H1 (cell line): ENCODE measurements around the gene TXNDC8. TPM values are rescaled to one million over a fixed set of nuclear protein-coding genes. Genes with fewer than 3 reads are reported as not detected.

ENCODE experiments used
- BCL11A ChIP-seq, 2 experiments: IDR thresholded peaks; one replicate each; pipeline ENCODE4 v1.6.1; 2011; ENCODE audit warnings: low read depth in 2 of 2, low read length in 2 of 2, mild to moderate bottlenecking in 2 of 2
- HDAC6 ChIP-seq: IDR thresholded peaks from one replicate; pipeline ENCODE4 v1.7.1; 2012; ENCODE audit warnings: low read depth, mild to moderate bottlenecking, inconsistent platforms, low read length, moderate library complexity
- KDM4A ChIP-seq: IDR thresholded peaks from one replicate; pipeline ENCODE4 v1.7.1; 2012; ENCODE audit warnings: low read depth, mild to moderate bottlenecking, moderate library complexity, low read length, inconsistent platforms; ENCODE audit not compliant: severe bottlenecking
- NANOG ChIP-seq: IDR thresholded peaks from 2 replicates; pipeline ENCODE4 v1.6.1; 2011; ENCODE audit warnings: low read length, low read depth, mild to moderate bottlenecking, inconsistent platforms; ENCODE audit not compliant: insufficient read depth, poor library complexity, severe bottlenecking
- SAP30 ChIP-seq: fragments of 300-600 bp; sonication (generic); IDR thresholded peaks from 2 replicates; pipeline ENCODE4 v1.7.1; 2012; ENCODE audit warnings: low read length, moderate library complexity, mild to moderate bottlenecking, inconsistent platforms; ENCODE audit not compliant: insufficient read depth, insufficient replicate concordance
- polyA plus RNA-seq, 7 experiments: library from polyadenylated mRNA; depleted of rRNA in 3 of 7; stranded (reverse) in 5 of 7; unstranded in 2 of 7; fragments of >200 nt in 5 of 7; fragments of 200-250 nt in 2 of 7; gene quantifications; 1 replicate in 5 of 7; 2 replicates in 1 of 7; 4 replicates in 1 of 7; pipeline versions ENCODE4 v1.2.1 to v1.2.3, GENCODE V29; 2011 to 2013; ENCODE audit warnings: missing spikeins in 2 of 7, mixed read lengths in 2 of 7
- total RNA-seq: library from RNA; stranded (reverse); fragmentation: NEBNext Ultra II Directional; extraction: Animal tissue kit (Norgen Biotek cat#: 25700); gene quantifications from 2 replicates; pipeline ENCODE4 v1.2.1, GENCODE V29; 2021

Gene TXNDC8
- total and polyA plus RNA-seq, 2 of the 8 experiments (the other 6 are each of a cell fraction or from before 2014, with no cell fraction given), result not detected

DNA sequence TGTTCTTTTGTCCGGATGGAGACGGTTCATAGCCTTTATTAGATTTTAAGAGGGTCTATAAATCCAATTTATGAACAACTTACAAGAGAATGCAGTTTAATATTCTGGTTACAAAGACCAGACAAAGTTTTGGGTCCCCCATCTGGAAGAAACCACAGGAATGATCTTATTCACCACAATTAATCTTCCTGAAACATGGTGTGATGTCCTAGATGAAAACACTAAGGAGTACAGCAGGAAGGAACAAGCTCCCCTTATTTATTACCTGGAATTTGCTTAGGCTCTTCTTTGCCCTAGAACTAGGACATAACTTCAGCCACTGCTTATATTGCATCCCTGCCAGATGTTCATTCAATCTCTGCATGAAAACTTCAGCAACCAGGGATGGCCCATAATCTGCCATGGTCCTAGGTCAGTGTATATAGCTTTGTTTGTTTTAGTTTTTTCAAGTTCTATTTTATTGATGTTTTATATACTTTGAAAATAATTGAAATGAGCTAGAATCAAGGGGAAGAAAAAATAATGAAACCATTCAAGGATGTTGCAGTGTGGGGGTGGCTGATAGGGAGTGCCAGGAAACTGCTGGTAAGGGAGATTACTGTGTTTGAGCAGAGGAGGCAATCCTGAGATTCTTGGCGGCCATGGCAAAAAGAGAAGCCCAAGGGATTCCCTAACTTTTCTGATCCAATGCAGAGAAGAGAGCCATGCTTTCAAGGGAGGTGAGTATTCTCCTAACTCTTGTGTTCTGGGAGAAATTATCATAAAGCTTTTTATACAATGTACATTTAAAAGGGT is 16.8 kb downstream of the TXNDC8 start (continued):
- TF ChIP-seq NANOG, result no peak
- no peak for TF ChIP-seq KDM4A
- TF ChIP-seq BCL11A (IDR thresholded peaks at IDR 0.05; ENCODE audit: low read depth in 2 of 2, low read length in 2 of 2), result no peak
- no peak for TF ChIP-seq SAP30
- no peak for TF ChIP-seq HDAC6
